H1 (cell line): Measurements from ENCODE around the gene MEFV. TPM values are rescaled to one million over a fixed set of nuclear protein-coding genes. Genes with fewer than 3 reads are reported as not detected.

Source experiments
- CTCF ChIA-PET: fragments of 300-600 bp; sonication (Branson Sonifier 250); formaldehyde crosslinking; loops from one replicate; lab custom pipeline; 2021; ENCODE audit not compliant: partially characterized antibody; lab: Charles Lee
- POLR2A ChIA-PET: fragments of 300-600 bp; sonication (Branson Sonifier 250); formaldehyde crosslinking; loops from one replicate; lab custom pipeline; 2021; ENCODE audit warnings: inconsistent platforms; ENCODE audit not compliant: partially characterized antibody; lab: Charles Lee
- DNase-seq, 2 experiments: peaks; one replicate each; pipeline versions ENCODE4 v3.0.0 to v3.0.0-alpha.2; 2010 to 2022; ENCODE audit warnings: low spot score in 2 of 2, low read depth in 1 of 2, mixed read lengths in 1 of 2
- FAIRE-seq: peaks from 2 replicates; lab custom pipeline; 2011; peaks lifted over from hg19 to GRCh38; lab: Jason Lieb, UNC
- H2AFZ ChIP-seq: 2 replicates; pipeline ENCODE4 v1.8.1; 2012; ENCODE audit warnings: low read length, inconsistent platforms
- H2AK5ac ChIP-seq: 2 replicates; pipeline ENCODE4 v1.6.1; 2013; ENCODE audit warnings: low read depth, low read length
- H2BK120ac ChIP-seq: replicated peaks from 2 replicates; pipeline ENCODE3; 2013; ENCODE audit warnings: low read depth, low read length, inconsistent platforms
- H2BK12ac ChIP-seq: 2 replicates; pipeline ENCODE4 v1.6.1; 2013; ENCODE audit warnings: low read depth, low read length
- H2BK15ac ChIP-seq: 2 replicates; pipeline ENCODE4 v1.6.1; 2013; ENCODE audit warnings: low read length
- H2BK20ac ChIP-seq: 2 replicates; pipeline ENCODE4 v1.6.1; 2013; ENCODE audit warnings: low read length
- H2BK5ac ChIP-seq: 2 replicates; pipeline ENCODE4 v1.6.1; 2013; ENCODE audit warnings: low read depth, low read length
- H3K14ac ChIP-seq: 2 replicates; pipeline ENCODE4 v1.6.1; 2013; ENCODE audit warnings: inconsistent platforms; ENCODE audit not compliant: insufficient read length
- H3K18ac ChIP-seq: 2 replicates; pipeline ENCODE4 v1.6.1; 2013; ENCODE audit warnings: low read length; ENCODE audit errors: extremely low read depth
- H3K23ac ChIP-seq: 2 replicates; pipeline ENCODE4 v1.6.1; 2013; ENCODE audit warnings: inconsistent platforms; ENCODE audit not compliant: insufficient read length
- H3K23me2 ChIP-seq: 2 replicates; pipeline ENCODE4 v1.6.1; 2013; ENCODE audit warnings: low read depth, low read length
- H3K27ac ChIP-seq: 2 replicates; pipeline ENCODE4 v1.6.1; 2011; ENCODE audit warnings: low read depth, low read length, inconsistent platforms
- H3K27me3 ChIP-seq, 4 experiments: replicated peaks in 1 of 4; 1 replicate in 1 of 4; 2 replicates in 3 of 4; pipeline versions ENCODE4 v1.6.1 to v1.8.1; 2011 to 2013; ENCODE audit warnings: low read length in 3 of 4, mild to moderate bottlenecking in 3 of 4, inconsistent platforms in 2 of 4, mixed read lengths in 2 of 4, moderate library complexity in 1 of 4; ENCODE audit not compliant: control insufficient read depth in 3 of 4, insufficient read depth in 3 of 4; ENCODE audit errors: extremely low read depth in 1 of 4
- H3K36me3 ChIP-seq, 4 experiments: 2 replicates each; pipeline versions ENCODE4 v1.6.1 to v1.8.1; 2011 to 2013; ENCODE audit warnings: mild to moderate bottlenecking in 4 of 4, low read length in 3 of 4, moderate library complexity in 2 of 4, control low read depth in 1 of 4, inconsistent platforms in 1 of 4; ENCODE audit not compliant: insufficient read depth in 4 of 4, control insufficient read depth in 2 of 4
- H3K4ac ChIP-seq: replicated peaks from 2 replicates; pipeline ENCODE3; 2013; ENCODE audit warnings: low read length, low read depth, mixed read lengths, inconsistent platforms; ENCODE audit not compliant: insufficient read length
- H3K4me1 ChIP-seq, 4 experiments: replicated peaks in 1 of 4; 1 replicate in 1 of 4; 2 replicates in 3 of 4; pipeline versions ENCODE4 v1.6.1 to v1.8.1; 2011 to 2013; ENCODE audit warnings: low read length in 3 of 4, inconsistent platforms in 2 of 4, mixed read lengths in 1 of 4; ENCODE audit not compliant: insufficient read depth in 4 of 4, control insufficient read depth in 3 of 4
- H3K4me2 ChIP-seq, 2 experiments: 2 replicates each; pipeline versions ENCODE4 v1.6.1 to v1.8.1; 2011 to 2013; ENCODE audit warnings: low read depth in 2 of 2, low read length in 2 of 2, control low read depth in 1 of 2, inconsistent platforms in 1 of 2, mild to moderate bottlenecking in 1 of 2; ENCODE audit not compliant: insufficient read depth in 1 of 2
- H3K4me3 ChIP-seq, 4 experiments: fragments of 200-600, 300-600 bp in 1 of 4; sonication (generic), shearing (Covaris generic), sonication (Bioruptor Twin) in 1 of 4; 2 replicates each; pipeline versions ENCODE4 v1.5.1 to v1.8.1; 2011 to 2016; ENCODE audit warnings: low read length in 4 of 4, low read depth in 3 of 4, control low read depth in 2 of 4, inconsistent platforms in 2 of 4, mild to moderate bottlenecking in 2 of 4, mixed read lengths in 1 of 4, moderate library complexity in 1 of 4; ENCODE audit not compliant: insufficient read depth in 2 of 4; ENCODE audit errors: extremely low read depth in 1 of 4
- H3K56ac ChIP-seq: replicated peaks from 2 replicates; pipeline ENCODE3; 2013; ENCODE audit warnings: low read depth, mild to moderate bottlenecking, mixed read lengths, low read length, inconsistent platforms; ENCODE audit not compliant: insufficient read length
- H3K79me1 ChIP-seq: 2 replicates; pipeline ENCODE4 v1.6.1; 2013; ENCODE audit warnings: low read depth, low read length, control low read depth
- H3K79me2 ChIP-seq, 2 experiments: 2 replicates each; pipeline versions ENCODE4 v1.6.1 to v1.8.1; 2012 to 2013; ENCODE audit warnings: low read length in 2 of 2, mild to moderate bottlenecking in 2 of 2, inconsistent platforms in 1 of 2; ENCODE audit not compliant: insufficient read depth in 2 of 2, control insufficient read depth in 1 of 2
- H3K9ac ChIP-seq, 4 experiments: replicated peaks in 1 of 4; 1 replicate in 1 of 4; 2 replicates in 3 of 4; pipeline versions ENCODE4 v1.6.1 to v1.8.1; 2011 to 2013; ENCODE audit warnings: low read depth in 3 of 4, low read length in 3 of 4, control low read depth in 2 of 4, mild to moderate bottlenecking in 2 of 4, moderate library complexity in 2 of 4, inconsistent platforms in 1 of 4; ENCODE audit errors: extremely low read depth in 1 of 4
- H3K9me3 ChIP-seq, 2 experiments: 2 replicates each; pipeline versions ENCODE4 v1.6.1 to v1.8.1; 2012 to 2013; ENCODE audit warnings: mild to moderate bottlenecking in 2 of 2, moderate library complexity in 2 of 2, control low read depth in 1 of 2, inconsistent platforms in 1 of 2, low read depth in 1 of 2, low read length in 1 of 2, mixed read lengths in 1 of 2; ENCODE audit not compliant: insufficient read depth in 2 of 2
- H4K20me1 ChIP-seq, 2 experiments: replicated peaks in 1 of 2; 2 replicates each; pipeline versions ENCODE3 to v1.8.1; 2011 to 2013; ENCODE audit warnings: inconsistent platforms in 2 of 2, low read length in 2 of 2, mild to moderate bottlenecking in 1 of 2; ENCODE audit not compliant: insufficient read depth in 2 of 2, control insufficient read depth in 1 of 2
- H4K5ac ChIP-seq: 2 replicates; pipeline ENCODE4 v1.6.1; 2013; ENCODE audit warnings: low read length, low read depth, mixed read lengths, inconsistent platforms; ENCODE audit not compliant: insufficient read length
- H4K8ac ChIP-seq: 2 replicates; pipeline ENCODE4 v1.8.0; 2013; ENCODE audit warnings: mild to moderate bottlenecking, moderate library complexity, low read length, inconsistent platforms; ENCODE audit not compliant: insufficient read depth; ENCODE audit errors: extremely low read depth
- H4K91ac ChIP-seq: replicated peaks from 2 replicates; pipeline ENCODE3; 2013; ENCODE audit warnings: low read length, mixed read lengths, inconsistent platforms; ENCODE audit not compliant: insufficient read length
- CREB1 ChIP-seq: IDR thresholded peaks from 2 replicates; pipeline ENCODE4 v1.6.1; 2012; ENCODE audit warnings: inconsistent platforms
- TBP ChIP-seq: IDR thresholded peaks from 2 replicates; pipeline ENCODE4 v1.6.1; 2011; ENCODE audit warnings: low read depth, low read length, improper control_type of control experiment
- WGBS, 2 experiments: shearing (Covaris generic) in 1 of 2; methylation state at CpG; one replicate each; pipeline versions ENCODE4 v1.1.6 to v1.1.7; 2013 to 2015; ENCODE audit warnings: low lambda C conversion rate in 2 of 2, mixed read lengths in 2 of 2, inconsistent platforms in 1 of 2, low coverage in 1 of 2, missing lambda C conversion rate in 1 of 2; ENCODE audit not compliant: insufficient replicate concordance in 2 of 2, insufficient coverage in 1 of 2, insufficient read length in 1 of 2; ENCODE audit errors: extremely low coverage in 1 of 2, missing lambda C conversion rate in 1 of 2; 5-methylcytosine and 5-hydroxymethylcytosine counted together
- polyA plus RNA-seq, 7 experiments: library from polyadenylated mRNA; depleted of rRNA in 3 of 7; stranded (reverse) in 5 of 7; unstranded in 2 of 7; fragments of >200 nt in 5 of 7; fragments of 200-250 nt in 2 of 7; gene quantifications; 1 replicate in 5 of 7; 2 replicates in 1 of 7; 4 replicates in 1 of 7; pipeline versions ENCODE4 v1.2.1 to v1.2.3, GENCODE V29; 2011 to 2013; ENCODE audit warnings: missing spikeins in 2 of 7, mixed read lengths in 2 of 7
- total RNA-seq: library from RNA; stranded (reverse); fragmentation: NEBNext Ultra II Directional; extraction: Animal tissue kit (Norgen Biotek cat#: 25700); gene quantifications from 2 replicates; pipeline ENCODE4 v1.2.1, GENCODE V29; 2021

The MEFV gene
- total and polyA plus RNA-seq, 2 of the 8 experiments (the other 6 are each of a cell fraction or from before 2014, with no cell fraction given): 0.03 TPM; not detected in 1

DNA sequence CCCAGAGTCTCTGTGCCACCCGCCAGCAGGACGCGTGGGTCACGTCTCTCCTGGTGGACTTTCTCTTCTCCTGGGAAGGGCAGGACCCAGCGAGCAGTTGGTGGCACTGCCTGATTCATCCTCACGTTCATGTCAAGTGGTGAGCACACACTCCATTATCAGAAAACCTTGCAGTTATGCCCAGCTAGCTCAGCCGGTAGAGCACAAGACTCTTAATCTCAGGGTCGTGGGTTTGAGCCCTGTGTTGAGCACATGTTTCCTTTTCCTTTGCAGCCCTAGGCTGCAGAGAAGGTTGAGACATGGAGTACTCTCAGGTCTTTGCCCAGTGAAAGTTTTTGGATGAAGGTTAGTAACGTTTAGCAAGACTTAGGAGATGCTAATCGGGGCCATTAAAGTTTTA, 60.5 kb downstream of the MEFV start:
- H3K9ac ChIP-seq: no peak overlapping the region

More for the DNA sequence above, 60.5 kb downstream of the MEFV start:
- H4K5ac ChIP-seq: no peak overlapping the region
- H3K4me3 ChIP-seq: no peak overlapping the region
- H2BK15ac ChIP-seq: no peak overlapping the region
- DNase-seq (no peak), FAIRE-seq (no peak)
- no peak overlapping the region for H3K18ac ChIP-seq
- peaks cover 7% of the 10 kb centered on the region for H3K23me2 ChIP-seq
- no peaks in the 10 kb centered on the region for H3K79me2 ChIP-seq
- H3K9me3 ChIP-seq: no peaks in the 10 kb centered on the region; a peak in 1 of 4 replicates
- no peak overlapping the region for H3K4ac ChIP-seq
- WGBS, 2 experiments: 67% methylated on average over 10 of the region's 10 CpGs; no CpG with 5 or more reads in 1 of the 2 experiments
- POLR2A ChIA-PET: interaction anchor here (2.1 kb wide), 1 partner anchor 39 kb away, joined by 4 read pairs; the partner anchor contains the start of gene ZNF200
- no peak overlapping the region for H2AK5ac ChIP-seq
- H4K20me1 ChIP-seq: no peaks in the 10 kb centered on the region
- no peaks in the 10 kb centered on the region for H3K36me3 ChIP-seq
- H2BK20ac ChIP-seq: no peak overlapping the region
- no peak overlapping the region for H3K23ac ChIP-seq
- peaks cover 0 to 2% (median 1%) of the 10 kb centered on the region in 4 experiments; a peak in 5 of 7 replicates for H3K27me3 ChIP-seq
- TF ChIP-seq CREB1 (no peak), TBP (peak; percentile 96)
- no peak overlapping the region for H4K91ac ChIP-seq
- H4K8ac ChIP-seq: no peak overlapping the region
- no peak overlapping the region for H2AFZ ChIP-seq
- H2BK120ac ChIP-seq: no peak overlapping the region
- no peak overlapping the region for H3K27ac ChIP-seq
- no peak overlapping the region for H3K14ac ChIP-seq
- no peak overlapping the region for H3K4me2 ChIP-seq
- H3K56ac ChIP-seq: no peak overlapping the region
- H2BK12ac ChIP-seq: no peak overlapping the region
- H3K4me1 ChIP-seq: no peaks in the 10 kb centered on the region
- no peak overlapping the region for H2BK5ac ChIP-seq
- CTCF ChIA-PET: no interaction called here
- no peaks in the 10 kb centered on the region for H3K79me1 ChIP-seq
